Measurements from ENCODE around the gene OR14C36. TPM values are rescaled to one million over a fixed set of nuclear protein-coding genes. Genes with fewer than 3 reads are reported as not detected.

Gene OR14C36
- total RNA-seq, 4 donors from 2014 or later: not detected

DNA sequence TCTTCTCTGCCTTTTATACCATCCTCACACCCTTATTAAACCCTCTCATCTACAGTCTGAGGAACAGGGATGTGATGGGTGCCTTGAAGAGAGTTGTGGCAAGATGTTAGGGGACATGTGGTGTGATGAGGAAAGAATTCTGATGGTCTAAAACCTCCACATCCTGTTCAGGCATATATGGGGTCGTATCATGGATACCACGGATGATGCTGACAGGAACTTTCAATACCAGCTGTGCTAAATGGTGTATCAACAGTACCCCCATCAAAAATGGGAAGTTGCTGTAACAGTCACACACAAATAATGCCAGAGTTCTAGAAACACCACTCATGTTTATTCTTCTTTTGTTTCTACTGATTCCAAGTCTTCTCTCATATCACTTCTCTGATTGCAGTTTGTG, 39.9 kb downstream of the OR14C36 start:
- no peak for TF ChIP-seq CTCF (IDR thresholded peaks at IDR 0.05)
- no peak for TF ChIP-seq POLR2A (IDR thresholded peaks at IDR 0.05)
- no peak overlapping the region for H3K4me3 ChIP-seq
- no peak for DNase-seq
- intact Hi-C loops (cut with DNase I; ENCODE audit: low total_unique reads): no loop called here
- no peaks in the 10 kb centered on the region for H3K4me1 ChIP-seq
- no peaks in the 10 kb centered on the region for H3K9me3 ChIP-seq
- no peaks in the 10 kb centered on the region for H3K36me3 ChIP-seq
- H3K27ac ChIP-seq: no peak overlapping the region
- no peaks in the 10 kb centered on the region for H3K27me3 ChIP-seq

DNA sequence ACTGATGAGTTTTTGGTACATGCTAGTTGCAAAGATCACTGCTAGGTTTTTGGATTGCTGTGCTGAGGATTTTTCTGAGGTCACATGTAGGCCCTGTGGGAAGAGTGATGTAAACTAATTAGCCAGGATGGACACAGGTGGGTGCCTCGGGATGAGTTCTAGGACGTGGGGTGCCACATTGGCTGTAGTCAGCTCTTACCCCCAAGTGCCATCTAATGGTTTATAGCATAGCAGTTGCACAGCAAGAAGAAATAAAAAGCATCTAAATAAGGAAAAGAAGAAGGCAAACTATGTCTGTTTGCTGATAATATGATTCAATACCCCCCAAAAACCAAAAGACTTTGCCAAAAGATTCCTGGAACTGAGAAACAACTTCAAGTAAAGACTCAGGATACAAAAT, 44.5 kb downstream of the OR14C36 start:
- no peak overlapping the region for H3K4me3 ChIP-seq
- no peaks in the 10 kb centered on the region for H3K36me3 ChIP-seq
- no peak for DNase-seq
- no peaks in the 10 kb centered on the region for H3K27me3 ChIP-seq
- H3K9me3 ChIP-seq: no peaks in the 10 kb centered on the region
- intact Hi-C loops (cut with DNase I; ENCODE audit: low total_unique reads): no loop called here
- H3K4me1 ChIP-seq: no peaks in the 10 kb centered on the region
- no peak for TF ChIP-seq POLR2A (IDR thresholded peaks at IDR 0.05)
- TF ChIP-seq CTCF (IDR thresholded peaks at IDR 0.05): no peak
- H3K27ac ChIP-seq: no peak overlapping the region

Other genes with a start within 250 kb of the OR14C36 start
- gene OR2M5, start 203.6 kb upstream of the OR14C36 start, total RNA-seq: not detected
- not detected for gene OR2M2, start 174.0 kb upstream of the OR14C36 start, total RNA-seq
- under 1 TPM in 1 of 4 donors, not detected in 3; under 0.01 TPM for gene OR2M3, start 151.5 kb upstream of the OR14C36 start, total RNA-seq
- not detected for gene OR2M4, start 117.4 kb upstream of the OR14C36 start, total RNA-seq
- gene OR2T33, start 70.8 kb upstream of the OR14C36 start, total RNA-seq: not detected
- gene OR2T12, start 45.4 kb upstream of the OR14C36 start, total RNA-seq: not detected
- gene OR2M7, start 24.2 kb upstream of the OR14C36 start, total RNA-seq: not detected
- not detected for gene OR2T4, start 12.9 kb downstream of the OR14C36 start, total RNA-seq
- gene OR2T6, start 27.0 kb downstream of the OR14C36 start, total RNA-seq: not detected
- gene OR2T1, start 54.3 kb downstream of the OR14C36 start, total RNA-seq: not detected
- under 1 TPM in 1 of 4 donors, not detected in 3; 0.21 TPM for gene OR2T2, start 96.9 kb downstream of the OR14C36 start, total RNA-seq
- gene OR2T3, start 124.6 kb downstream of the OR14C36 start, total RNA-seq: not detected
- not detected for gene OR2T5, start 139.8 kb downstream of the OR14C36 start, total RNA-seq
- not detected for gene OR2G6, start 159.3 kb downstream of the OR14C36 start, total RNA-seq
- not detected for gene OR2T29, start 214.0 kb downstream of the OR14C36 start, total RNA-seq
- gene OR2T34, start 226.0 kb downstream of the OR14C36 start, total RNA-seq: not detected
- not detected for gene OR2T10, start 248.9 kb downstream of the OR14C36 start, total RNA-seq